PC-9 (cell line): Measurements from ENCODE around the gene ULK3.

Experiments used
- EZH2 ChIP-seq: fragments of 200-600 bp; sonication (generic); IDR thresholded peaks from 2 replicates; pipeline ENCODE4 v1.8.0; 2017; ENCODE audit warnings: antibody characterized with exemption, low read depth
- TF ChIP-seq, protein P1 (sequence below): fragments of 200-600 bp; sonication (generic); conservative IDR thresholded peaks from 2 replicates; pipeline ENCODE4 v1.6.1; 2017; ENCODE audit warnings: mixed run types, antibody characterized with exemption, mild to moderate bottlenecking, moderate library complexity

DNA sequence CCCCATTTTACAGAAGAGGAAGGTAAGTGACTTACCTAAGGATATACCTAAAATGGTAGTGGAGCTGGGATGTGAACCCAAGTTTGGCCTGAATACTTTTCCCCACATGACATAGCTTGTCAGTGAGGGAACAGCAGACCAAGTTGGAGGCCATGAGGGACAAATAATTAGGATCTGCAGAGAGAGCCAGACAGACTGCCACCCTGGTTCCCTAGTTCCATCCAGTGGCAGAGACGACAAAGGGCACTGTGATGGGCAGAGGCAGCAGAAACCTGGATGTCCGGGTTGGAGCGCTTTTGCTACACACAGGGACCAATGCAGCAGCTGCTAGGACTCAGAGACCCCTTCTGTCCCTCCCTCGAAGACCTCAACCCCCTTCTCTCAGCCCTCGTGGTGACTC, 15.3 kb downstream of the ULK3 start:
- TF ChIP-seq, protein P1, sequence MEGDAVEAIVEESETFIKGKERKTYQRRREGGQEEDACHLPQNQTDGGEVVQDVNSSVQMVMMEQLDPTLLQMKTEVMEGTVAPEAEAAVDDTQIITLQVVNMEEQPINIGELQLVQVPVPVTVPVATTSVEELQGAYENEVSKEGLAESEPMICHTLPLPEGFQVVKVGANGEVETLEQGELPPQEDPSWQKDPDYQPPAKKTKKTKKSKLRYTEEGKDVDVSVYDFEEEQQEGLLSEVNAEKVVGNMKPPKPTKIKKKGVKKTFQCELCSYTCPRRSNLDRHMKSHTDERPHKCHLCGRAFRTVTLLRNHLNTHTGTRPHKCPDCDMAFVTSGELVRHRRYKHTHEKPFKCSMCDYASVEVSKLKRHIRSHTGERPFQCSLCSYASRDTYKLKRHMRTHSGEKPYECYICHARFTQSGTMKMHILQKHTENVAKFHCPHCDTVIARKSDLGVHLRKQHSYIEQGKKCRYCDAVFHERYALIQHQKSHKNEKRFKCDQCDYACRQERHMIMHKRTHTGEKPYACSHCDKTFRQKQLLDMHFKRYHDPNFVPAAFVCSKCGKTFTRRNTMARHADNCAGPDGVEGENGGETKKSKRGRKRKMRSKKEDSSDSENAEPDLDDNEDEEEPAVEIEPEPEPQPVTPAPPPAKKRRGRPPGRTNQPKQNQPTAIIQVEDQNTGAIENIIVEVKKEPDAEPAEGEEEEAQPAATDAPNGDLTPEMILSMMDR: no peak
- TF ChIP-seq EZH2: no peak
